Activated T-helper 2 cell treated with anti-CD3 and anti-CD28 coated beads, Interferon-gamma antibody, Interleukin-2, Interleukin-4, amounts not matched to agents 10 μg/mL and 5 μg/mL and 100 μg/mL, durations not matched to agents 14 hours and 24 hours and 36 hours (primary cell): Measurements from ENCODE around the gene UAP1L1. TPM values are rescaled to one million over a fixed set of nuclear protein-coding genes. Genes with fewer than 3 reads are reported as not detected.
A peak's percentile ranks its signal among the peaks of the same experiment; 100 is the strongest.

ENCODE experiments used
- DNase-seq: peaks from one replicate; pipeline ENCODE4 v3.0.0; 2021; ENCODE audit warnings: low spot score
- H3K27ac Mint-ChIP-seq: one replicate; pipeline ENCODE4 v1.8.0; 2021; ENCODE audit warnings: mixed read lengths
- H3K27me3 Mint-ChIP-seq: one replicate; pipeline ENCODE4 v1.8.0; 2021; ENCODE audit warnings: low read depth, mixed read lengths
- H3K36me3 Mint-ChIP-seq: one replicate; pipeline ENCODE4 v1.8.0; 2021; ENCODE audit warnings: low read depth, mixed read lengths
- H3K4me1 Mint-ChIP-seq: one replicate; pipeline ENCODE4 v1.8.0; 2021; ENCODE audit warnings: low read depth, mixed read lengths
- H3K4me3 Mint-ChIP-seq: one replicate; pipeline ENCODE4 v1.8.0; 2021; ENCODE audit warnings: low read depth, mild to moderate bottlenecking, moderate library complexity, mixed read lengths
- H3K9me3 Mint-ChIP-seq: one replicate; pipeline ENCODE4 v1.8.0; 2021; ENCODE audit warnings: mixed read lengths
- intact Hi-C: fragments of 100-400 bp; cut with micrococcal nuclease; formaldehyde crosslinking; loops from one replicate; pipeline ENCODE4 v1.15.1; 2023
- total RNA-seq: library from RNA; stranded (reverse); gene quantifications from 2 replicates; pipeline ENCODE4 v1.2.3, GENCODE V29; 2022

The UAP1L1 gene
- total RNA-seq, 1 donor from 2014 or later = 20.0 TPM

DNA sequence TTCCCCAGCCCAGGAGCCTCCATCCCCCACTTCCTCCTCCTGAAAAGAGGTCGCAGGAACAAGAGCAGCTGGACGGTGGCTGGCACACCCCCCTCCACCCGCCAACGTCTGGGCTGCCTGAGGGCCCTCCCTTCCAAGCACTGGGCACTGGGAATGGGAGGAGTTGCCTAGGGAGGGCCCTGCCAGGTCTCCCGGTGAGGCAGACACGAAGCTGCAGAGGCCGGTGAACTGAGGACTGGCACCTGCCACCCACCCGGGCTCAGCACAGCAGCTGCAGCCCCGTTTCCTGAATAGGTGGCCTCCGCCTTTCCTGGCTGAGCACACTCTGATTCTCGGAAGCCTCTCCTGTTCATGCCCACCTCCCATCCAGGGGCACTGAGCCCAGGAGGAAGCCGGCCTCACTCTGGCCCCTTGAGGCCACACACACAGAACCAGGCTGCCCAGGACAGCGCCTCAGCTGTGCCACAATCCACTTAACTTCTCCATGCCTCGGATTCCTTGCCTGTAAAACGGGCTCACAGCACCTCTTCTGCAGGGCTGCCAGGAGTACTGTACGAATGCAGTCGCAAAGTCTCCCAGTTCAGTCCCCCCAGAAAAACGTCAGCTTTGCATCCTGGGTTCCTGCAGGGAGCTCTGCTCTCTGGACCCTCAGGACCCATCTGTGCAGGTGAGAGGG, 32.7 kb upstream of the UAP1L1 start:
- H3K36me3 Mint-ChIP-seq = no peaks in the 10 kb centered on the region

DNA sequence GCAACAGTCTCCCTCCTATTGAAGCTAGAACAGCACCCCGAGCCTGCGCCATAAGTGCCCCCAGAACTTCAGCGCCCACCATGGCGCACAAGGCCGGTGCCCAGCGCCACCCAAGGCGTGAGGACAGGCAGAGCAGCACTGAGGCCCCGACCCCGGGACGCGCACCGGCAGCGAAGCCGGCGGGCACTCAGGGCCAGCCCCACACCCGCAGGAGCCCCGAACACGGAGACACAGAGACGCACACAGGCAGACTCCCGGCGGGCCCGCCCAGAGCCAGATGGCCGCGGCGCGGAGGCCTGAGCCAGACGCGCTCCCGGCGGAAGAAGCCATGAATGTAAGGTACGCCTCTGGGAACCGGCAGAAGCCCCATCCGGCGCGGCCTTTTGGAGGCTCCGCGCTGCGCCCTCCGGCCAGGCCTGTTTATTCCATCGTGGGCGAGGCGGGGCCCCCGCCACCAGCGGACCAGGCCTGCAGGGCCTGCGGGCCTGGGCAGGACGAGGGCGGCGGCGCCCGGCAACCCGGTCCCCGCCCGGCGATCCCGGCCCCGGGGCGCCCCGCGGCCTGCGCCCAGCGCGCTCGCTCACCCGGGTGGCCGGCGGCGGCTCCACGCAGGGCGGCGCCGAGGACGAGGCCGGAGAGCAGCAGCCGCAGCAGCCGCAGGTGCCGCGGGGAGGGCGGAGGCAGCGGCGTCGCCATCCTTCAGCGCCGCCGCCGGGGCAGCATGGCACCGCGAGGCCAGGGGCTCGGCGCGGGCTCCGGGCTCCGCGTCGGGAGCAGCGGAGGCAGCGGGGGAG, 31.8 kb upstream of the UAP1L1 start:
- intact Hi-C loops = loop anchor here (1.0 to 5.0 kb wide), 5 partner anchors 19 to 198 kb away; partner anchors contain the start of genes PHPT1 and SAPCD2
- no peak for DNase-seq
- H3K27ac Mint-ChIP-seq = no peak overlapping the region
- peaks cover 29% of the 10 kb centered on the region for H3K27me3 Mint-ChIP-seq
- no peaks in the 10 kb centered on the region for H3K9me3 Mint-ChIP-seq
- peak overlapping the region; percentile 60 for H3K4me3 Mint-ChIP-seq
- H3K36me3 Mint-ChIP-seq = no peaks in the 10 kb centered on the region
- peaks cover 4% of the 10 kb centered on the region for H3K4me1 Mint-ChIP-seq

More for the DNA sequence above, 32.7 kb upstream of the UAP1L1 start:
- H3K4me1 Mint-ChIP-seq = peaks cover 4% of the 10 kb centered on the region
- H3K27me3 Mint-ChIP-seq = peaks cover 26% of the 10 kb centered on the region
- H3K27ac Mint-ChIP-seq = no peak overlapping the region
- intact Hi-C loops = loop anchor here (5.0 kb wide), 3 partner anchors 113 to 197 kb away; partner anchors contain the start of gene PHPT1
- H3K4me3 Mint-ChIP-seq = peak overlapping the region; percentile 60
- H3K9me3 Mint-ChIP-seq = no peaks in the 10 kb centered on the region
- no peak for DNase-seq

DNA sequence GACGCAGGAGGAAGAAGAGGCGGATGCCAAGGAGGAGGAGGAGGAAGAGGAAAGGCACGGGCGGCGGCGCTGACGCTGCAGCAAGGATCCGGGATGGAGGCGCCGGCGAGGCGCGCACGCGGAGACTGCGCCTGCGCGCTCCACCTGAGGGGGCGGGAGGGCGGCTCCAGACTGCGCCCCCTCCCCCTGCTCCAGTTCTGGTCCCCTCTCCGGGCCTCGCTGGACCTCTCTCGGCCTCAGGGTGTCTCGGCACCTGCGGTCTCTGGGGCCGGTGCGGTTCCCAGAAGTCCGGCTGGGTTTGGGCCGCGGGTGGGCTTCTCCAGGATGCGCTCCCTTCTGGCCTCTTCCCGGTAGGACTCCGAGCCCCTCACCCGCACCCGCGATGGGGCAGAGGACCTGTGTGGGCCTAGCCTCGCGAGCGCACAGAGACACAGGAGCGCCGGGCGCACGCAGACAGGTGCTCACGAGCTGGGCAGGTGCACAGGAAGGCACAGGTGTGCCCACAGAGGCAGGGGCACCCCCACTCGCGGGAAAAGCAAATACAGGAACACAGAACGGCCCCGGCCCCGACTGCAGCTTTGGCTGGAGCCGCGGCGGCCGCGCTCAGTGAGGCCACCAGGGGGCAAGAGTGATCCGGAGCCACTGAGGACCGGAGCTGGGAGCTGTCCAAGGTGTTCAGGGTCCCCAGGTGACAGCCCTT, 31.1 kb upstream of the UAP1L1 start, which contains the start of gene NPDC1:
Gene NPDC1 (minus strand): TSS at position 90 of the 700 bp plus-strand sequence. CDS start 188 bp downstream, outside the sequence.
- peaks cover 4% of the 10 kb centered on the region for H3K4me1 Mint-ChIP-seq
- H3K27me3 Mint-ChIP-seq = peaks cover 29% of the 10 kb centered on the region
- intact Hi-C loops = loop anchor here (1.0 to 5.0 kb wide), 5 partner anchors 18 to 199 kb away; partner anchors contain the start of genes PHPT1 and SAPCD2
- no peaks in the 10 kb centered on the region for H3K36me3 Mint-ChIP-seq
- peak; percentile 76 for DNase-seq
- no peaks in the 10 kb centered on the region for H3K9me3 Mint-ChIP-seq
- no peak within 1 kb of the TSS for H3K27ac Mint-ChIP-seq
- H3K4me3 Mint-ChIP-seq = peak within 1 kb of the TSS; percentile 60

DNA sequence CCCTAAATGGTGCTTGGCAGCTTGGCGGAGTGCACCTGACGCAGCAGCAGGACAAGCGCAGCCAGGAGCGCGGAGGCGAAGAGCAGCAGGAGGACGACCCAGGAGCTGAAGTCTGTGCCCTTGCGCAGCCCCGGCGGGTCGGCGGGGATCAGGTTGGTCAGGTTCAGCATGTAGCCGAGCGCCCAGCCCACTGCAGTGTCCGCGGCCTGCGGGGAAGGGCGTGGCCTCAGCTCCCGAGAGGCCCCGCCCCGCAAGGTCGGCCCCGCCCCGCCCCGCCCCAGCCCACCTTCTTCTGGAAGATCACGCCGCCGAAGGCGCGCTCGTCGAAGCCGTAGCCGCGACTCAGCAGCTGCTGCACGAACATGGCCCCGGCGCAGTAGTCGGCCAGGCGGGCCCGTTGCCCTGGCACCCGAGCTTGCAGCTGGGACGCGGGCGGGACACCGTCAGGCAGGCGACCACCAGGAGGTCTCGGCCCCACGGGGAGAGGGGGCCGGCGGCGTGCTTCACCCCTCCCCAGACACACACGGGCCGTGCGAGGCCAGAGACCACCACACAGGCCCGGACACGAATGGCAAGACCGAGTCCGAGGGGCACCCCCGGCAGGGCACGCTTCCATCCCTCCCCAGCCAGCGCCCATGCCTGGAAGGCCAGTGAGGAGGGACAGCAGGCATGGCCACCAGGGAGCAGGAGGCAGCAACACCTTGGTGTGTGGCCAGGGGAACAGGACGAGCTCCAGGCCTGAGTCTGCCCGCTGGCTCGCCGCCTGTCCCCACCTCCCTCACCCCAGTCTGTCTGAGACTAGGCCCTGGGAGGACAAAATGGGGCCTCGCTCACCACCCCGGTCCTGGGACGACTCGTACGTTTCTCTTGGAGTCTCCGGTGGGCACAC, 28.4 kb upstream of the UAP1L1 start:
- DNase-seq = no peak
- Mint-ChIP-seq H3K27ac (no peak overlapping the region), H3K27me3 (peaks cover 33% of the 10 kb centered on the region), H3K9me3 (no peaks in the 10 kb centered on the region), H3K4me1 (peaks cover 4% of the 10 kb centered on the region), H3K36me3 (no peaks in the 10 kb centered on the region), H3K4me3 (no peak overlapping the region)
- intact Hi-C loops = loop anchor here (5.0 kb wide), 3 partner anchors 108 to 202 kb away; partner anchors contain the start of gene PHPT1

DNA sequence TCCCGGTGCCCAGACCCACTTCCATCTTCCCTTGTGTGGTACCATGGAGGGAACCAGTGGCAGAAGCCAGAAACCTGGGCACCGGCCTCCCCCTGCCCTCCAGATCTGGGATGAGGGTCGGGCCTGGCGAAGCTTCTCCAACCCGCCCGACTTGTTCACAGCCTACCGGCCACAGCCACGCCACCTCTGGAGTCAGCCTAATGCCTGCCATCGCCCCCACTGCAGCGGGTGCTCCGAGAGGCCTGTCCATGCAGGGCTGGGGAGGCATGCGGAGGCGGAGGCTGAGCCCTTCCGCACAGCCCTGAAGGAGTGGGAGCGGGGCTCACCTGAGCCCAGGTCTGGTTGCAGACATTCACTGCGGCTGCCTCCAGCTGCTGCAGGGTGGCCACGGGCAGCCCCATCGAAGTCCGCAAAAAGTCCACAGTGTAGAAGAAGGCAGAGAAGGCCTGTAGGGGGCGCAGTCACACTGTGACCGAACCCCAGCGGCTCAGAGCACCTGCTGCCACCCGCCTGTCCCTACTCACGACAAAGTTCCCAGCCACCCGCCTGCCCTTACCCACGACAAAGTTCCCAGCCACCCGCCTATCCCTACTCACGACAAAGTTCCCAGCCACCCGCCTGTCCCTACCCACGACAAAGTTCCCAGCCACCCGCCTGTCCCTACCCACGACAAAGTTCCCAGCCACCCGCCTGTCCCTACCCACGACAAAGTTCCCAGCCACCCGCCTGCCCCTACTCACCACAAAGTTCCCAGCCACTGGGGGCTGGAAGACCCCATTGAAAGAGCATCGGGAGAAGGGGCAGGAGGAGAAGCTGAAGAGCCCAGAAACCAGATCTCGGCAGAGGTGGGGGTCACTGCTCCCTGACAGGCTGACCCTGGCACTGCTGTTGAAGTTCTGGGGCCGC, 27.5 kb upstream of the UAP1L1 start:
- intact Hi-C loops = loop anchor here (5.0 kb wide), 3 partner anchors 108 to 202 kb away; partner anchors contain the start of gene PHPT1
- peaks cover 34% of the 10 kb centered on the region for H3K27me3 Mint-ChIP-seq

DNA sequence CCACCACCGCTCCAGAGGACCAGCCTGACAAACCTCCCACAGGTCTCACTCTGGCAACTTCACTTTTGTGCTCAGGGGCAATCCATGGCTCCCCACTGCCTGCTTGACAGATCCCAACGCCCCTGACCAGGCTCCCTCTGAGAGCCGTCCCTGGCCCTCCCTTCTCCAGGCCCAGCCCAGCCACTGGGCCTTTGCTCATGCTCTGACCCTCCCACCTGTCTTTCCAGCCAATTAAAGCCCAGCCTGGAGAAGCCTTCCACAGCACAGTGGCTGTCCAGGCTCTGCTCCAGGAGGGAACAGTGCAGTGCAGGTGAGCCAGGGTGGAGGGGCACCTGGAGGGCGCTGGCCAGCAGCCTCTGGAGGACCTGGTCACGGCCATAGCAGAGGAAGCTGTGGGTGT, 26.7 kb upstream of the UAP1L1 start:
- H3K36me3 Mint-ChIP-seq = no peaks in the 10 kb centered on the region
- intact Hi-C loops = no loop called here
- no peak for DNase-seq
- no peak overlapping the region for H3K4me3 Mint-ChIP-seq
- H3K9me3 Mint-ChIP-seq = no peaks in the 10 kb centered on the region
- H3K27ac Mint-ChIP-seq = no peak overlapping the region
- no peaks in the 10 kb centered on the region for H3K4me1 Mint-ChIP-seq
- peaks cover 29% of the 10 kb centered on the region for H3K27me3 Mint-ChIP-seq

More for the DNA sequence above, 27.5 kb upstream of the UAP1L1 start:
- no peak for DNase-seq
- H3K4me3 Mint-ChIP-seq = no peak overlapping the region
- H3K27ac Mint-ChIP-seq = no peak overlapping the region
- H3K4me1 Mint-ChIP-seq = peaks cover 3% of the 10 kb centered on the region
- no peaks in the 10 kb centered on the region for H3K9me3 Mint-ChIP-seq
- no peaks in the 10 kb centered on the region for H3K36me3 Mint-ChIP-seq

DNA sequence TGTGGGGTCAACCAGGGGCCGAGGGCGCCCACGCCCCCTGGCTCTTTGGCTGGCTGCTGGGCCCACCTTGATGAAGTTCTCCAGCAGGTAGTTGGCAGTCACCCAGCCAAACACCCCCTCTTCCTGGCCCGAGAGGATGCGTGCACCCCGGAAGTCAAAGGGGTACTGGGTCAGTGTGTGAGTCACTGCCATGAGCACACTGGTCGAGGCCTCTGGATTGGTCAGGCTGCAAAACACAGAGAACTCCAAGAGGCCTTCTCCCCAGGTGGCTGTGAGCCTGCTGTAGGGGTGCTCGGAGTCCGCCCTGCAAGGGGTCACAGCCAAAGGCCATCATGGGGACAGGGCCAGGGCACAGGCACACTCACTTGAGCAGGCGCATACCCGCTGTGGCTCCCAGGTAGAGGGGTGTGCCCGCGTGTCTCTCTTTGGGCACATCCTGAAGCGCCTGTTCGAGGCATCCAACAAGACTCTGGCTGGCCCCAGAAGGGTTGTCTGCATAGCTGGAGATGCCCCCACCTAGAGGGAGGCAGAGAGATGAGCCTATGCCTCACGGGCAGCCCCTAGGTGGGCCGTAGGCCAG, 26.1 kb upstream of the UAP1L1 start:
- Mint-ChIP-seq H3K4me3 (no peak overlapping the region), H3K9me3 (no peaks in the 10 kb centered on the region), H3K36me3 (no peaks in the 10 kb centered on the region), H3K4me1 (no peaks in the 10 kb centered on the region), H3K27me3 (peaks cover 29% of the 10 kb centered on the region), H3K27ac (no peak overlapping the region)
- intact Hi-C loops = no loop called here
- no peak for DNase-seq

DNA sequence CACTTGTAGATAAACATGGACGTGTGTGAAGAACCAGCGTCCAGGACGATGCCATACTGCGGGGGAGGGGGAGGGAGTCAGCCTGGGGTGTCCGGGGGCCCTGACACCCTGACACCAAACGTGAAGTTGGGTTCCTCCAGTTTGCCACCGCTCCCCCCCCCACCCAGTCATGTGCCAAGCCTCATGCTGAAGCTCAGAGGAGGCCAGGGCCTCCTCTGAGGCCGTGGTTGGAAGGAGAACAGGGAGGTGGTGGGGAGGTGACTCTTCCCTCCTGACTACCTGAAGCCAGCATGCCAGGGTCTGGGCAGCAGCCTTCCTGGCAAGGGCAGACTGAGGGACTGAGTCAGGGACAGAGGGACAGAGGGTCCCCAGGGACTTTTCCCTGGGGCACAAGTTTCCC, 25.0 kb upstream of the UAP1L1 start:
- Mint-ChIP-seq H3K4me3 (no peak overlapping the region), H3K9me3 (no peaks in the 10 kb centered on the region), H3K27me3 (peaks cover 22% of the 10 kb centered on the region), H3K36me3 (no peaks in the 10 kb centered on the region), H3K27ac (no peak overlapping the region), H3K4me1 (no peaks in the 10 kb centered on the region)
- DNase-seq = no peak
- intact Hi-C loops = no loop called here

DNA sequence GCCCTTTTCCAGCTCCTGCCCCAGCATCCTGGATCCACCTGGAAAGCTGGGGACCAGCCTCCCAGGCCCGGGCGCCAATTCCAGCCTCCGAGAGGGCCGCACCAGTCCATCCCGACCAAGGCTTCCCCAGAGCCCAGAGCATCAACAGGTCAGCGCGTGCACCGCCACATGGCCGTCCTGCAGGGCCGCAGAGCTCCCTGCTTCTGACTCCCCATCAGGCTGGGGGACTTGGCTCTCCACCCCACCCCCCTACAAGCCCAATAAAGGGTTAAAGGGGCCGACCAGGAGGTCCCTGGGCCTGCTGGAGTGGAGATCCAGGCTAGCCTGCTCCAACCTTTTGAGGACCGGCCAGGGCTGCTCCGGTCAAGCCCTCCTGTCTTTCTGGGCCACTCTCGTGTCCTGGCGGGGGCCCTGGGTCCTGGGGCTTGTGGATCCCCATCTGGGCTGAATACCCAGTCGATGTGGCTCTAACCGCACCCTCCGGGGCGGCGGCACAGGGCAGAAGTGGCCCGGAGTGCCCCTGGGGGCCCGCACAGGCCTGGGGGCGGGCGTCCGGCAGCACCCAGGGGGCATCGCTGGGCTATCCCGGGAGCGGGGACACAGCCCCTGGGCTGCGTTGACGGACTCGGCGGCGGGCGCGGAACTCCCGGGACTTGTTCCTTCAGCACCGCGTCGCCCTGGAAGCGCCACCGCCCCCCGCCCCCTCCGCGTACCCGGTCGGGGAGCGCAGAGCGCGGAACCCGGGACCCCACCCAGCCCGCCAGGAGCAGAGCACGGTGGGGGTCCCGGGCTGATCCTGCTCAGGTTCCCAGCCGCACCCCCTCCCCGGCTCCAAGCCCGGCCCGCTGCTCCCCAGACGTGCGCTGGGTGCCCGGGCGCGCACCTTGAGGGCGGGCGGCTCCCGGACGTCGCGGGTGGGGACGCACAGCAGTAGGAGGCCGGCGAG, 24.0 kb upstream of the UAP1L1 start:
- intact Hi-C loops = no loop called here
- H3K4me1 Mint-ChIP-seq = no peaks in the 10 kb centered on the region

More for the DNA sequence above, 24.0 kb upstream of the UAP1L1 start:
- H3K27ac Mint-ChIP-seq = no peak overlapping the region
- no peaks in the 10 kb centered on the region for H3K9me3 Mint-ChIP-seq
- H3K27me3 Mint-ChIP-seq = peaks cover 15% of the 10 kb centered on the region
- no peaks in the 10 kb centered on the region for H3K36me3 Mint-ChIP-seq
- no peak for DNase-seq
- no peak overlapping the region for H3K4me3 Mint-ChIP-seq
